HG02588 (cell line): ENCODE measurements around the gene WFDC11.
"Not testable (repeated sequence)": the region's sequence is repeated elsewhere in the genome, so short reads cannot be mapped to it uniquely, and the experiment has no call there.

Experiments
- ATAC-seq: cut with Tn5 transposase; IDR thresholded peaks from one replicate; pipeline ENCODE4 v1.9.1; 2021; ENCODE audit warnings: mild to moderate bottlenecking, moderate library complexity; ENCODE audit not compliant: unreplicated experiment

The WFDC11 gene

GRCh38 chr20:45670139-45670538 is at the start of gene WFDC11:
TSS of gene WFDC11 (minus strand) at chr20:45670239. CDS start at chr20:45650600, 19,639 bp downstream.
- no peak for ATAC-seq

GRCh38 chr20:45716141-45716688 is 46.2 kb upstream of the WFDC11 start:
- ATAC-seq, result not testable (repeated sequence)

GRCh38 chr20:45704969-45705637 is 35.1 kb upstream of the WFDC11 start, which contains the start of gene WFDC10B:
TSS of gene WFDC10B (minus strand) at chr20:45705019. CDS start at chr20:45685992, 19,027 bp downstream.
- no peak for ATAC-seq

GRCh38 chr20:45701873-45702272 is 31.8 kb upstream of the WFDC11 start, which contains the start of gene WFDC13:
TSS of gene WFDC13 (plus strand) at chr20:45702038. CDS start at chr20:45702124, 86 bp downstream.
- no peak for ATAC-seq

GRCh38 chr20:45701104-45701503 is 31.1 kb upstream of the WFDC11 start:
- no peak for ATAC-seq

GRCh38 chr20:45695496-45695895 is 25.5 kb upstream of the WFDC11 start:
- no peak for ATAC-seq

- not testable (repeated sequence) for ATAC-seq
Observed at GRCh38 chr20:45693346-45693745, 23.3 kb upstream of the WFDC11 start.

- no peak for ATAC-seq
Observed at GRCh38 chr20:45685896-45686295, 15.9 kb upstream of the WFDC11 start.

GRCh38 chr20:45679650-45680049 is 9.6 kb upstream of the WFDC11 start:
- no peak for ATAC-seq

GRCh38 chr20:45672765-45673164 is 2.7 kb upstream of the WFDC11 start:
- ATAC-seq, result no peak

GRCh38 chr20:45657038-45657437 is 13.0 kb downstream of the WFDC11 start:
- not testable (repeated sequence) for ATAC-seq

- not testable (repeated sequence) for ATAC-seq
Observed at GRCh38 chr20:45651726-45652125, 18.3 kb downstream of the WFDC11 start.

- no peak for ATAC-seq
Observed at GRCh38 chr20:45649312-45649863, 20.7 kb downstream of the WFDC11 start.

- no peak for ATAC-seq
Observed at GRCh38 chr20:45647441-45648050, 22.5 kb downstream of the WFDC11 start.

- ATAC-seq, result no peak
Observed at GRCh38 chr20:45646875-45647274, 23.2 kb downstream of the WFDC11 start.

GRCh38 chr20:45645869-45646268 is 24.2 kb downstream of the WFDC11 start:
- ATAC-seq, result not testable (repeated sequence)

GRCh38 chr20:45641076-45641475 is 29.0 kb downstream of the WFDC11 start:
- ATAC-seq, result not testable (repeated sequence)

- no peak for ATAC-seq
Observed at GRCh38 chr20:45639687-45640086, 30.4 kb downstream of the WFDC11 start.

- ATAC-seq, result no peak
Observed at GRCh38 chr20:45636513-45636912, 33.5 kb downstream of the WFDC11 start.

- ATAC-seq, result no peak
Observed at GRCh38 chr20:45631184-45631583, 38.9 kb downstream of the WFDC11 start, which contains the start of gene WFDC9. TSS of gene WFDC9 (minus strand) at chr20:45631284. CDS start at chr20:45610181, 21,103 bp downstream.

GRCh38 chr20:45630371-45630770 is 39.7 kb downstream of the WFDC11 start:
- ATAC-seq, result no peak
